HG02970 (cell line): ENCODE results near the gene OR2V2.
"Not testable (repeated sequence)": the region's sequence is repeated elsewhere in the genome, so short reads cannot be mapped to it uniquely, and the experiment has no call there.

Experiments
- ATAC-seq: cut with Tn5 transposase; IDR thresholded peaks from one replicate; pipeline ENCODE4 v1.9.1; 2021; ENCODE audit warnings: mild to moderate bottlenecking, moderate library complexity, moderate number of reproducible peaks; ENCODE audit not compliant: unreplicated experiment, low FRiP score

Gene OR2V2

DNA sequence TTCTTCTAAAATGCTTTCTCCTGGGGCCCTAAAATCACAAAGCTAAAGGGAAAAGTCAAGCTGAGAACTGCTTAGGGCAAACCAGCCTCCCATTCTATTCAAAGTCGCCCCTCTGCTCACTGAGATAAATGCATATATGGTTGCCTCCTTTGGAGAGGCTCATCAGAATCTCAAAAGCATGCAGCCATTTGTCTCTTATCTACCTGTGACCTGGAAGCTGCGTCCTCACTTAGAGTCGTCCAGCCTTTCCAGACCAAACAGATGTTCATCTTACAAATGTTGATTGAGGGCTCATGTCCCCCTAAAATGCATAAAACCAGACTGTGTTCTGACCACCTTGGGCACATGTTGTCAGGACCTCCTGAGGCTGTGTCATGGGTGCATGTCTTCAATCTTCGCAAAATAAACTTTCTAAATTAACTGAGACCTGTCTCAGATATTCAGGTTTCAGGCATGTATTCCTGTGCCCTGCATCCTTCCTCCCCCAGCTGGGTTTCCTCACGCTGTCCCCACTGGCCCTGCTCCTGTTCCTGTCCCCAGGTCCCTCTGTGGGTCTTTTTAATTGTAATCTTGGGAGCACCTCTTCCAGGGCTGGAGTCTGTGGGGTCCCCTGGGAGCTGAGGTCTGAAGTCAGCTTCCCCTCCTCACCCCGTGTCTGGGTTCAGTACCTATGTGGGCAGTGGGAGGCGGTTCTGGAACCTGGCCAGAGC is at the start of gene OR2V2:
OR2V2 (plus strand) TSS at position 660 of the 710 bp plus-strand sequence. CDS start 7,357 bp downstream, outside the sequence.
- not testable (repeated sequence) for ATAC-seq

GRCh38 chr5:181097759-181098491 is 49.5 kb upstream of the OR2V2 start:
- ATAC-seq = not testable (repeated sequence)

DNA sequence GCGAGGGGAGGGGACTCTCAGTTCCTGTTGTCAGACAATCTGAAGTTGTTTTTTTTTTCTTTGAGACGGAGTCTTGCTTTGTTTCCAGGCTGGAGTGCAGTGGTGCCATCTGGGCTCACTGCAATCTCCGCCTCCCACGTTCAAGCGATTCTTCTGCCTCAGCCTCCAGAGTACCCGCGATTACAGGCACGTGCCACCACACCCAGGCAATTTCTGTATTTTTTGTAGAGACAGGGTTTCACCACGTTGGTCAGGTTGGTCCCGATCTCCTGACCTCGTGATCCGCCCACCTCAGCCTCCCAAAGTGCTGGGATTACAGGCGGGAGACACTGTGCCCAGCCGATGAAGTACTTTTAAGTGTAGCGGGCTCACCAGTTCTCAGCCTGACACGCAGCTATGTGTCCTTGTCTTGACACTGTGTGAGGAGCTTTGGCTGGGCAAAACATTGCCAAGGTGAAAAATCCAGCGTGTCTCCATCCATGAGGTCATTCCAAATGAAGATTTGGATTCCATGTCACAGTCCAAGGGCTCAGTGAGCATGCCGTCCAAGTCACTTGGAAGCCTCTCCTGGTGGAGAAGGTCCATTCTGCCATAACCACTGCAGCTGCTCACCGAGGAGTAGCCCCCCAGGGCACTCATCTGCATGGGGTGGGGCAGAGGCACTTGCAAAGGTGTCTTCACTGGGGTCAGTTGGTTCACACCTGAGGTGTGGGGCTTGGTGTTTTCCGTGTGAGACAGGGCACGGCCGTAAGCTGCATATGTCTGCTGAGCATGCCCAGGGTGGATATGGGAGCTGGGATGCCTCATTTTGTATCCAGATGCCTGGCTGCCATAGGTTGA is 48.4 kb upstream of the OR2V2 start:
- ATAC-seq = no peak

- ATAC-seq = no peak
Observed at GRCh38 chr5:181099602-181100086, 47.7 kb upstream of the OR2V2 start.

DNA sequence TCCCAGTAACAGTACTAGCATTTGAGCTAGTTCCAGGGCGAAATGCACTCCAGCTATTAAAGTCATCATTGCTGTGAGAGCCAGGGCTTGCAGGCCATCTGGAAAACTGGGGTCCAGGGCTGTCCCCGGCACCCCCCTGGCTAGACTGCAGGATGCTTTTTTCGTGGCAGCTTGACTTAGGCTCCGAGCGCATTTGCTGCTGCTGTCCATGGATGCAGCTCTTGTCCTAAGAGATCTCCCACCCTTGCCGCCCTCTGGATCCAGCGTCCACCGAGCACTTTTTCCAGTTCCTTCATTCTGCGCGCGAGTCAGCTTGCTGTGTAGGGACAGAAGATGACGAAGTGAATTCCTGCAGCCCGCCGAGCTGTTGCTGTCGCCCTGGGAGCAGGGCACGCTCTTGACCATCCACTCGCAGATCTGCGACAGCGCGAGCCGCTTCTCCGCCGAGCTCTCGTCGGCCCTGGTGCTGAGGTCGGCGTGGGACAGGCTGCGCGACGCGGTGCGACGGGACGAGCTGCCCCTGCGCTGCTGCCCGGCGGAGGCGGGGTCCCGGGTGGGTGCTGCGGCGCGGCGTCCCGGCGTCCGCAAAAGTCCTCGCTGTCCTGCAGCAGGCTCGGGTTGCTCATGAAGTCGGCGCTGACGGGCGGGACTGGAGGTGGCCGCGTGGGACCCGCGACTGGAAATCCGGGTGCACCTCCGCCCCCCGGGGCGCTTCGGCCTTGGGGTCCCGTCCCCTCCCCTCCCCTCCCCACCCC is 47.1 kb upstream of the OR2V2 start:
- no peak for ATAC-seq

GRCh38 chr5:181101030-181101641 is 46.2 kb upstream of the OR2V2 start:
- not testable (repeated sequence) for ATAC-seq

- not testable (repeated sequence) for ATAC-seq
Observed at GRCh38 chr5:181101930-181102674, 45.3 kb upstream of the OR2V2 start.

- ATAC-seq = not testable (repeated sequence)
Observed at GRCh38 chr5:181104259-181104568, 43.2 kb upstream of the OR2V2 start.

DNA sequence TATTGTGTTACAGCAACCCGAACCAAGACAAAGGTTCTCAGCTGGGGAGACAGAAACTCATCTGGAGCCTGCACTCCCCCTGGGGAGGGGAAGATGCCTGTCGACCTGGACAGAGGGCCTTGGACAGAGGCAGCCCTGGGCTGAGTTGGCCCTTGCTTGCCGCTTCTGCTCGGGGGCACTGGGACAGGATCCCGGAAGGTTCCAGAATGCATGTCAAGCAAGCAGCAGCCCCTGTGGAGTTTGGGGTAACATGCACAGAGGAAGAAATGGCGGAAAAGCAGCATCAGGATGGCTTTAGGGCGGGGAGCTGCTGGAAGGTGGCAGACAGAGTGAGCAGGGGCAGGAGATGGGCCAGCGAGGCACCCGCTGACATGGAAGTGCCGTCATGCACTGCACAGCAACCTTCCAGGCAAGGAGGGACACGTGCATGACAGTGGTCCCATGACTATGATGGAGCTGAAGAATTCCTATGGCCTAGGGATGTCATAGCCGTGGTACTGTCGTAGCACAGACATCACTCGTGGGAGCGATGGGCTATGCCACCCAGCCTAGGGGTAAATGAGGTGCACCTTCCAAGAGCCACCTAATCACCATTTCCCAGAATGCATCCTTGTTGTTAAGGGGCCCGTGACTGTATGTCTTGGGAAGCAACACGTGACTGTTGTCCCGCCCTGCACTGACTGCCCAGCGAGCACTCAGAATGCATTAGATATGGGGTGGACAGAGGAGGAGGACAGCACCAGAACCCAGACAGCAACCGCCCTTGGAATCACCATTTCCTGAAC is 42.6 kb upstream of the OR2V2 start:
- not testable (repeated sequence) for ATAC-seq

DNA sequence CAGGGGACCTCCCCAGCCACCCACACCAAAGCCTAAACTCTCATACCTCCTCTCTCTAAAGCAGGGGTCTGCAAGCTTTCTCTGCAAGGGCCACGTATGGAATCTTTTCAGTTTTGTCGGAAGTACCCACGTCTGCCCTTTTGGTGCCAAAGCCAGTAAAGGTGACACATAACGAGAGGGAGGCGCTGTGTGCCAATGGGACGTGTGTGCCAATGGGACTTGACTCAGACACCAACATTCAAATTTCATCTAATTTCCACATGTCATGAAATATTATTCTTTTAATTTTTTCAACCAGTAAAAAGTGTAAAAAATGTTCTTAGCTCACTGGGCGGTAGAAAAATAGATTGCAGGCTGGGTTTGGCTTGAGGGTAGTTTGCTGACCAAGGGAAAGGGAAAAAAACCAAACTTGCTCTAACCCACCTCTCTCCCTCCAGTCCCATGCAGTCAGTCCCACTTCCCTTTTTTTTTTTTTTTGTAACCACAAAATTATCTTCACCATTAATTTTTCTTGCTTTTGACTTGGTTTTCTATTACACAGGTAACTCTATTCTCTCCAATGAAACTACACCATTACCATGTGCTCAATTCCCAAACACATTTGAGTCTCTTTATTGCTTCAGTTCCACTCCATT is 41.9 kb upstream of the OR2V2 start:
- no peak for ATAC-seq

DNA sequence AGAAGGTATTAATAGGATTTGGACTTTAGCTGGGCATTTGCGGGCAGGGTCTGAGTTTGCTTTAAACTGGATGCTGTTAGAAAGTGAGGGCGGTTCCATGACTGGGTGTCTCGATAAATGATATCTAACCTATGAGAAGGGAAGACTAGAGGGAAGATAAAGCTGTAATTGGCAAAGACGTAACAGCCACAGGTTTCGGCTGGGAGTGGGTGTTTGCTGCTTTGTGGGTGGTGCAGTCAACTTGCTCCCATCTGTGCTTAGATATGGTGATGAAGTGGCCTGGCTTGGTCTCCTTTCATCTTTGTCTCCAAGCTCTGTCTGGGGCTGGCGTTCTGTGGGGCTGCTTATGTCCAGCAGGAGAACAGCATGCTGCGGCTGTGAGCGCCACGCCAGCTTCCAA is 39.7 kb upstream of the OR2V2 start:
- no peak for ATAC-seq

GRCh38 chr5:181108578-181109165 is 38.7 kb upstream of the OR2V2 start:
- ATAC-seq = no peak

DNA sequence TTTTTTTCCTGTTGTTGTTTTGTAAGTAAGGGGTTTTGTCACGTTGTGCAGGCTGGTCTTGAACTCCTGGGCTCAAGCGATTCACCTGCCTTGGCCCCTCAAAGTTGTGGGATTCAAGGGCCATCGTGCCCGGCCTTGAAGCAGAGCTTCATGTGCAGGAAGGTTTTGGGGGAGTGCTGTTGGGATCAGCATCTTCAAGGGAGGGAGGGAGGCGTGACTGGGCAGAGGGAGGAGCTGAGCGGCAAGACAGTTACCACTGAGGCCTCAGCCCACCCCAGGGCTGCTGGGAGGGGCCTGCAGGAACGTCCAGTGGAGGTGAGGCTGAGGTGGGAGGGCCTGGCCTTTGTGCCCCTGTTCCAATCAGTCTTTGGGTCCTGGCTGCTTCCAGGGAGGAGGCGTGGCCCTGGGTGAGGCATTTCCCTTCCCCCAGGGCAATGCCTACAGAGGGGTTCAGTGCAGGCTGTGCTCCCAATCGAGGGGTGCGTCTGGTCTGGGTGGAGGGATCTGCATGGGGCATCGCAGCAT is 37.8 kb upstream of the OR2V2 start:
- no peak for ATAC-seq

- ATAC-seq = no peak
Observed at GRCh38 chr5:181111010-181111409, 36.4 kb upstream of the OR2V2 start.

DNA sequence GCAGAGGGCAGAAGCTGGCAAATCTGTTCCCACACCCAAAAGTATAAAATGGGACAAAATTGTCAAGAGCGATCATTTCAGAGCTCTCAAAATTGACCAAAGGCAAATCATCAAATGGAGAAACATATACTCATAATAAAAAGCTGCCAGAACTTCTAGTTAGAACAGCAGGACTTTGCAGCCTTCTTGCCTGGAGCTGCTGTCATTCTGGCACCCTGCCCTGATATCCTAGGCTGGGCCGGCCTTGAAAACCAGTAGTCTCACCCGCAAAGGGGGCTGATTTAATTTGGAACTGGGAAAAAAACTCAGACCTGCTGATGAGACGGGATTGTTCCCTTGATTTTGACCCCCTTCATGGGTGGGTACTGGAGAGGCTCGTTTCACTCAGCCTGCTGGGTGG is 34.9 kb upstream of the OR2V2 start:
- no peak for ATAC-seq

GRCh38 chr5:181113572-181113971 is 33.8 kb upstream of the OR2V2 start:
- not testable (repeated sequence) for ATAC-seq

DNA sequence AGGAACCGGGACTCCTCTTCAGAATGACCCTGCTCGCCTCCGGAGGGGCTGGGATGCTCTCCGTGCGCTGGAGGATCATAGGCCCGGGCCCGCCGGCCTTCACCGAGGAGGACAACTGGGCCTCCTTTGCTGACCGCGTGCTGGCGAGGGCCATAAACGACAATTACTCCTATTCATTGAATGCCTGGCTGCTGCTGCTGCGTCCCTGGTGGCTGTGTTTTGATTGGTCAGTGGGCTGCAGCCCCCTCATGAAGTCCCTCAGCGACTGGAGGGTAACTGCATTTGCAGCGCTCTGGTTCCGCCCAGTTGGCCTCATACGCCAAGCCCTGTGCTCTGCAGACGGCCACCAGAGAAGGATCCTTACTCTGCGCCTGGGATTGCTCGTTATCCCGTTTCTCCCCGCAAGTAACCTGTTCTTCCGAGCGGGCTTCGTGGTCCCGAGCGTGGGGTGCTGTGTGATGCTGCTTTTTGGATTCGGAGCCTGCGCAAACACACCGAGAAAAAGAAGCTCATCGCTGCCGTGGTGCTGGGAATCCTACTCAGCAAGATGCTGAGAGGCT is 33.0 kb upstream of the OR2V2 start:
- no peak for ATAC-seq
